ENCODE measurements around the gene S100A13.
"Not testable (repeated sequence)": the region's sequence is repeated elsewhere in the genome, so short reads cannot be mapped to it uniquely, and the experiment has no call there.

The S100A13 gene

GRCh38 chr1:153608089-153608682 is 19.1 kb downstream of the S100A13 start:
- DNase-seq (ENCODE audit: low spot score) = no peak

- DNase-seq (ENCODE audit: low spot score) = no peak
Observed at GRCh38 chr1:153607381-153607780, 19.9 kb downstream of the S100A13 start.

DNA sequence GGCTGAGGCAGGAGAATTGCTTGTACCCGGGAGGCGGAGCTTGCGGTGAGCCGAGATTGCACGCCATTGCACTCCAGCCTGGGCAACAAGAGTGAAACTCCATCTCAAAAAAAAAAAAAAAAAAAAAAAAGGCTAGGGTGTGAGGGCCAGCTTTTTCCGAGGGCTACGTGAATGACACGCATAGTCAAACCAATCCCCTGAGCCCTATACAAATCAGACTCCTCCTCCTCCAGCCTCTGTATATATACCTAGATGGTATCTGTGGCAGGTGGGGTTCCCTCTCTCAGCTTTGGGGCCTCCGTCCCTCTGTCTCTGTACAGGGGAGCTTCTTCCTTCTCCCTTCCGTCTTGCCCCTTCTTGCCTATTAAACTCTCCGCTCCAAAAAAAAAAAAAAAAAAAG is 21.1 kb downstream of the S100A13 start:
- DNase-seq (ENCODE audit: low spot score) = no peak

DNA sequence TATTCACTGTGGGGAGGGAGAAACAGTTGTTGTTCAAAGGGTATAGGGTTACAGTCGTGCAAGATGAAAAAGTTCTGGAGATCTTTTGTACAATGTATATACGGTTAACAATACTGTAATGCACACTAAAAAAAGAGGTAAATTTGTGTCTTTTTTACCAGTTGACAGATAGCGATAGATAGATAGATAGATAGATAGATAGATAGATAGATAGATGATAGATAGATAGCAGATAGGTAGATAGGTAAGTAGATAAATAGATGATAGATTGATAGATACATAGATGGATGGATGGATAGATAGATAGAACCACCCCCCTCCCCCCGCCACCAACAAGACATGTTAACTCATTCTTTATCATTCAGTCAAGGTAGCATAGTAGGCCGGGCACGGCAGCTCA is 24.6 kb downstream of the S100A13 start:
- DNase-seq (ENCODE audit: low spot score) = no peak

DNA sequence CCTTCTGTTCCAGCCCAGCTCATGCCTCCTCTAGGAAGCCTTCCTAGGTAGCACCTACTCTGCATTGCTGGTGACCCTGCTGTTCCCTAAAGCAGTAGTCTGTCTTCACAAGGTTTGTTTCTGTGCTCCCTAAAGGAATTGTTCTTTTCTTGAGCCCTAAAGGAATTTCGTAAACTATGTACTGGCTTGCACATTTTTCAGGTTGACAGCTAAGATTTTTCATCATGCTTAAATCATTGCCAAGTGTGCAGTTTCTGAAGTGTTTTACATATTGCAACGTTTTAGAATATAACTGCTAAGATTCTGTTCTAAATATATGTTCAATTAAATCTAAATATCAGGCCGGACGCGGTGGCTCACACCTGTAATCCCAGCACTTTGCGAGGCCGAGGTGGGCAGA is 27.5 kb downstream of the S100A13 start:
- no peak for DNase-seq (ENCODE audit: low spot score)

DNA sequence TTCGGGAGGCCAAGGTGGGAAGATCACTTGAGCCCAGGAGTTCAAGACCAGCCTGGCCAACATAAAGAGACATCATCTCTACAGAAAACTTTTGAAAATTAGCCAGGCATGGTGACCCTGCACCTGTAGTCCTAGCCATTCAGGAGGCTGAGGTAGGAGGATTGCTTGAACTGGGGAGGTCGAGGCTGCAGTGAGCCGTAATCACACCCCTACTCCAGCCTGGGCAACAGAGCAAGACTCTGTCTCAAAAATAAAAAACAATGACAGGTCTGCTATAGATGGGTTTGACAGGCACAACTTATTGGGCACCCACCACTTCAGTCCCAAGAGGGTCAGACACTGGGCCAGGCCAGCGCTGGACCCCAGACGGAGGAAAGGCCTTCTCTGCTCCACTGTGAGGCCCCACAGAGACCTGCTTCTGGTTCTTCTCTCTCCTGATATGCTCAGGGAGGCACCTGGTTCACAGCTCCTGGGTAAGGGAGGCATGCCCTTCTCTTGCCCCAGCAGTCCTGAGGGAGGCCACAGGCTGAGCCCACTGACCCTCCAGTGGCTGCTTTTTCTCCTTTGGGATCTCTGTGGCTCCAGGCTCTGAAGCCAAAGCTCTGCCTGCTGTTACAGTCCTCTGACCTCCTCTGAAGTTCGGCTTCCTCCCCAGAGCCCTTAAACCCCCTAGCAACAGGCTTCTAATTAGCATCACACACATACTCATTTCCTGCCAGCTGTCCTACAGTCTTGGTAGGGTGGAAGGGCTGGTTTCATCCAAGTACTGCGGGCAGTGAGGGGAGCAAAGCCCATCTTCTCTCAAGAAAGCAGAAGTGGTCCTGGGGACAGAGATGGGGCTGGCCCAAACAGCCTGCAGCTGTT is 28.8 kb downstream of the S100A13 start:
- peak; percentile 3 for DNase-seq (ENCODE audit: low spot score)

- peak; percentile 22 for DNase-seq (ENCODE audit: low spot score)
Observed at GRCh38 chr1:153597206-153597605, 30.1 kb downstream of the S100A13 start.

DNA sequence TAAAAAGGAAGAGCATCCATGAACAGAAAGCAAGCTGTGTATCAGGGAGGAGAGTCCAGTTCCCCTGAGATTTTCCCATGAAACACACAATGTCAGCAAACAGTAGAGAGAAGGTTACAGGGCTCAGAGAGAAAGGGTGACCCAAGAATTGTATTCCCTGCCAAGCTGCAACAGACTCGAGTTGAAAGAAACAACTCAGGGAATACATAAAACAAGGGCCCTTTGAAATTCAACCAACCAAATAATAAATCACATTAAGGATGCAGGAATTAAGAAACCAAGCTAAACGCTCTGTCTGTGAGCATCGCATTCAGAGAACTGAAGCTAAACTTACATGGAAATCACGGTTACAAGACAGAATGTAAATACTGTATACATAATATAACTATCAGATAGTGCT is 34.6 kb downstream of the S100A13 start:
- DNase-seq (ENCODE audit: low spot score) = no peak

GRCh38 chr1:153588482-153588881 is 38.8 kb downstream of the S100A13 start:
- DNase-seq (ENCODE audit: low spot score) = no peak

DNA sequence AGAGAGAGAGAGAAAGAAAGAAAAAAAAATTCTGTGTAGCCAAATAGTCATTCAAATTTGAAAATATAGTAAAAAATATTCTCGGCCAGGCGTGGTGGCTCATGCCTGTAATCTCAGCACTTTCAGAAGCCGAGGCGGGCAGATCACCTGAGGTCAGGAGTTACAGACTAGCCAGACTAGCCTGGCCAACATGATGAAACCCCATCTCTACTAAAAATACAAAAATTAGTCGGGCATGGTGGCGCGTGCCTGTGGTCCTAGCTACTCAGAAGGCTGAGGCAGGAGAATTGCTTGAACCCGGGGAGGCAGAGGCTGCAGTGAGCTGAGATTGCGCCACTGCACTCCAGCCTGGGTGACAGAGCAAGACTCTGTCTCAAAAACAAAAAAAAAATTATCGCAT is 39.3 kb downstream of the S100A13 start:
- DNase-seq (ENCODE audit: low spot score) = not testable (repeated sequence)

GRCh38 chr1:153587314-153587713 is 40.0 kb downstream of the S100A13 start:
- no peak for DNase-seq (ENCODE audit: low spot score)

DNA sequence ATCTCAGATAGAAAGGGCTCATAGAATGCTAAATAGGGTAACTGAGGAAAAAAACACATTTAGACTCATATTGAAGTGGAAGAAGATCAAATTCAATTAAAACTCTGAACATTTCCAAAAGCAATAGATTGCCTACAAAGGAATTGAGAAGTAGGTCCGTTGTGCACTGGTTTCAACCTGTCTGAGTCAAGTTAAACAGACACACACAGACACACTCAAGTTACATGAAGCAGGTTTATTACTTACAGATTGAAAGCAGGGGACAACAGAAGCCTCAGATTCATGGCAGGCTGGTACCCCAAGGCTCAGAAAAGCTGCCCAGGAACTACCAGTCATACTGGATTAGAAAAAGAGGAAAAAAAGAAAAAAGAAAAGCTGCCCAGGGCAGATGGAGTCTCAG is 41.0 kb downstream of the S100A13 start:
- no peak for DNase-seq (ENCODE audit: low spot score)

DNA sequence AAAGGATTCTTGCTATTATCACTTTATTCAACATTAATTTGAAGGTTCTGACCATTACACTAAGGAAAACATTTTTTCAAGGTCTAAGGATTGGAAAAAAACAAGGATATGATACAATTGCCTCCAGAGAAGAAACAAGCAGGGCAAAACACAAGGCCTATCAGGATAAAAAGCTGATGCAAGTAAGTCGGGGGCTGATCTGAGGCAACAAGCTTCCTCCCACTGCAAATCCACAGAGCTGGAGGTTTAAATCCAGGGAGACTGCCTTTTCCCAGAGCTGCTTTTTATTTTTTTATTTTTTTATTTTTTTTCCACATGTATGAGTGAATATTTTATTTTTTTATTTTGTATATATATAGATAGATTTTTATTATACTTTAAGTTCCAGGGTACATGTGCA is 42.3 kb downstream of the S100A13 start:
- no peak for DNase-seq (ENCODE audit: low spot score)

DNA sequence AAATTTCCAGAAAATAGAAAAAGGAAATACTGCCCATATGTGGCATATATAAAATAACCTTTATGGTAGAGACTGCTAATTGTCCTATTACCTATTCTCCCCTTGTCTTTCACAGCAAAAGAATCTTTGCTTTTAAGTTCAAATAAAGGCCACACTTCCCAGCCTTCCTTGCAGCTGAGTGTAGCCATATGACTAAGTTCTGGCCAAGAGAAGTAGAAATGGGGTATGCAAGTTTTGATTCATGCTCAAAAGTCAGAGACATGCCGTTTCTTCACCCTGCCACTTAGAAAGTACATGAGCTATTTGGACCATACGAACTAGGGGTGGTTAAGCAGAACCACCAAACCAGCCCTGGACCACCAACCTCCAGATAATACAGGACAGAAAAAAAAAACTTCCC is 43.3 kb downstream of the S100A13 start:
- no peak for DNase-seq (ENCODE audit: low spot score)

DNA sequence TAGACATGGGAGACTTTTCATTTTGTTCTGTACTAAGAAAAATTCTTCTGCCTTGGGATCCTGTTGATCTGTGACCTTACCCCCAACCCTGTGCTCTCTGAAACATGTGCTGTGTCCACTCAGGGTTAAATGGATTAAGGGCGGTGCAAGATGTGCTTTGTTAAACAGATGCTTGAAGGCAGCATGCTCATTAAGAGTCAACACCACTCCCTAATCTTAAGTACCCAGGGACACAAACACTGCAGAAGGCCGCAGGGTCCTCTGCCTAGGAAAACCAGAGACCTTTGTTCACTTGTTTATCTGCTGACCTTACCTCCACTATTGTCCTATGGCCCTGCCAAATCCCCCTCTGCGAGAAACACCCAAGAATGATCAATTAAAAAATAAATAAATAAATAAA is 43.8 kb downstream of the S100A13 start:
- not testable (repeated sequence) for DNase-seq (ENCODE audit: low spot score)

- not testable (repeated sequence) for DNase-seq (ENCODE audit: low spot score)
Observed at GRCh38 chr1:153582836-153583235, 44.5 kb downstream of the S100A13 start.

DNA sequence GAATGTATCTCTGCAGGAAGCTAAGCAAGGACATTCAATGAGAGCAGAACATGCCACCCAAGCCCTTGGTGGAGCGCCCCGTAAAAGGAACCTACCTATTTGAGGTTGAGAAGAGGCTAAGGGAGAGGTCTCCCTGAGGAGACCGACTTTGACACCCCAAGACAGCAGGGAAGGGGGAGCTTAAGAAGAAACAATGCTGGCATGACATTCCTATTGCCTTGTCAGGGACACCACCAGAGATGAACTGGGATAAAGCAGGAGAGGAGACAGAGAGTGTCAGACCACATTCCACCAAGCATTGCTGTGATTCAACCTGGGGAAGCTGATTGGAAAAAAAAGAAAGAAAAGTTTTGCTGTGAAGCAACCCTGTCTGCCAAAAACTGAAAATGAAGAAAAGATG is 48.4 kb downstream of the S100A13 start:
- no peak for DNase-seq (ENCODE audit: low spot score)

DNA sequence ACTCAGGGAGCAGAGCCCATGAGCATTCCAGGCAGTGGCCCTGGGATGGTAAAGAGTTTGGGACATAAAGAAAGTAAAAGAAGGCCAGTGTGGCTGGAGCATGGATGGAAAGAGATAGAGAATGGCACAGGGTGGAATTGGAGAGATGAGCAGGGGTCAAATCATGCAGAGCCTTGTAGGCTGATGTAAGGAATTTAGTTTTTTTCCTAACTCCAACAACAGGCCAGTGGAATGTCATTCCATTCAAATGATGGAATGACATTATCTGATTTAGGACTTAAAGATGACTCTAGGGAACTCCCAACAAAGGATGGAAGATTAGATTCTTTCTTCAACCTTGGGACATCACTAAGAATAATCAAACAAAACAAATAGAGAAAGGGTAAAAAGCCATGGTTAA is 48.8 kb downstream of the S100A13 start:
- no peak for DNase-seq (ENCODE audit: low spot score)

- no peak for DNase-seq (ENCODE audit: low spot score)
Observed at GRCh38 chr1:153577624-153578051, 49.7 kb downstream of the S100A13 start.

DNA sequence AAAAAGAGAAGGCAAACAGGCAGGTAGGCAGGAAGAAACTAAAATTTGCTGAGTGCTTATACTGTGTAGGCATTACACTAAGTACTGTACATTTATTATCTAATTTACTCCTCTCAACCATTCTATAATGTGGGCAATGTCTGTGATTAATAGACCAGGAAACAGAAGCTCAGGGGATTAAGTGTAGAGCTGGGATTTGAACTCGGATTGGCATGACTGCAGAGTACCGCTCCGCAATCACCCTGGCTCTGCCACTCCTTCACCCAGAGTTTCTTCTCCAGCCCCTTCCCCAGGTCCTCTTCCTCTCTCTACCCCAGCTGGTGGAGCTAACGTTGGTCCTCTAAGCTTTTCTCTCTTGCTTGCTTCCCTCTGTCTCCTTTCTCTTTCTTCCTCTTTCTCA is 50.2 kb downstream of the S100A13 start:
- no peak for DNase-seq (ENCODE audit: low spot score)

DNA sequence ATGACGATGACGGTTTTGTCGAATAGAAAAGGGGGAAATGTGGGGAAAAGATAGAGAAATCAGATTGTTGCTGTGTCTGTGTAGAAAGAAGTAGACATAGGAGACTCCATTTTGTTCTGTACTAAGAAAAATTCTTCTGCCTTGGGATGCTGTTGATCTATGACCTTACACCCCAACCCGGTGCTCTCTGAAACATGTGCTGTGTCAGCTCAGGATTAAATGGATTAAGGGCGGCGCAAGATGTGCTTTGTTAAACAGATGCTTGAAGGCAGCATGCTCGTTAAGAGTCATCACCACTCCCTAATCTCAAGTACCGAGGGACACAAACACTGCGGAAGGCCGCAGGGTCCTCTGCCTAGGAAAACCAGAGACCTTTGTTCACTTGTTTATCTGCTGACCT is 51.8 kb downstream of the S100A13 start:
- not testable (repeated sequence) for DNase-seq (ENCODE audit: low spot score)

GRCh38 chr1:153575081-153575491 is 52.2 kb downstream of the S100A13 start:
- DNase-seq (ENCODE audit: low spot score) = not testable (repeated sequence)

DNA sequence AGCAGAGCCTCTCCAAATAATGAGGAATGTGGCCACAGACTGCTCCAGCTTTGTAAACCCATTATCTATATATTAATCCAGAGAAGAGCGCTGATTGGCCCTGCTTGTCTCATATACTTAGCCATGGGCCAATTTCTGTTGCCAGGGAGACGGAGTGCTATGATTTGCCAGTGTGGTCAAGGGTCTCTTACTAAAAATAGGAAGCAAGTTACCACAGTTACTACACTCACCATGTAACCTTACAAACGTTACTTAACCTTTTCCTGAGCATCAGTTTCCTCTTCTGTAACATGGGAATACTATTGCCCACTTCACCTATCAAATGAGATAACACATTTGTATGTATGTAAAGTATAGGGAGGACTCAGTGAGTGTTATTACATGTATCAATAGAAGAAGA is 54.0 kb downstream of the S100A13 start:
- no peak for DNase-seq (ENCODE audit: low spot score)

- peak; percentile 54 for DNase-seq (ENCODE audit: low spot score)
Observed at GRCh38 chr1:153572569-153573015, 54.7 kb downstream of the S100A13 start.
